HG02610 (cell line): Measurements from ENCODE around the gene MASP1.
A peak's percentile ranks its signal among the peaks of the same experiment; 100 is the strongest.
"Not testable (repeated sequence)": the region's sequence is repeated elsewhere in the genome, so short reads cannot be mapped to it uniquely, and the experiment has no call there.

Experiments
- ATAC-seq: cut with Tn5 transposase; IDR thresholded peaks from one replicate; pipeline ENCODE4 v1.9.1; 2021; ENCODE audit warnings: mild to moderate bottlenecking, moderate library complexity; ENCODE audit not compliant: unreplicated experiment

The MASP1 gene

GRCh38 chr3:187230011-187230410 lies 61.5 kb downstream of the MASP1 start:
- ATAC-seq, result no peak

- ATAC-seq, result no peak
These were observed 62.8 kb downstream of the MASP1 start for GRCh38 chr3:187228740-187229139.

- no peak for ATAC-seq
These were observed 63.8 kb downstream of the MASP1 start for GRCh38 chr3:187227658-187228258.

GRCh38 chr3:187223799-187224198 lies 67.7 kb downstream of the MASP1 start:
- no peak for ATAC-seq

GRCh38 chr3:187222801-187223200 lies 68.7 kb downstream of the MASP1 start:
- ATAC-seq, result no peak

GRCh38 chr3:187215460-187215859 lies 76.1 kb downstream of the MASP1 start:
- ATAC-seq, result no peak

GRCh38 chr3:187213616-187214015 lies 77.9 kb downstream of the MASP1 start:
- ATAC-seq, result no peak

GRCh38 chr3:187212705-187213104 lies 78.8 kb downstream of the MASP1 start:
- no peak for ATAC-seq

GRCh38 chr3:187212196-187212545 lies 79.4 kb downstream of the MASP1 start:
- no peak for ATAC-seq

GRCh38 chr3:187211532-187212195 lies 79.9 kb downstream of the MASP1 start:
- no peak for ATAC-seq

GRCh38 chr3:187210545-187211327 lies 80.8 kb downstream of the MASP1 start:
- ATAC-seq, result no peak

- no peak for ATAC-seq
These were observed 81.4 kb downstream of the MASP1 start for GRCh38 chr3:187210091-187210490.

- no peak for ATAC-seq
These were observed 82.0 kb downstream of the MASP1 start for GRCh38 chr3:187209491-187209890.

- no peak for ATAC-seq
These were observed 83.4 kb downstream of the MASP1 start for GRCh38 chr3:187208159-187208558.

GRCh38 chr3:187207624-187208023 lies 83.9 kb downstream of the MASP1 start:
- ATAC-seq, result no peak

GRCh38 chr3:187207062-187207461 lies 84.5 kb downstream of the MASP1 start:
- no peak for ATAC-seq

- no peak for ATAC-seq
These were observed 85.9 kb downstream of the MASP1 start for GRCh38 chr3:187205683-187206082.

GRCh38 chr3:187199463-187200050 lies 92.0 kb downstream of the MASP1 start:
- ATAC-seq, result not testable (repeated sequence)

- ATAC-seq, result peak; percentile 67
These were observed 93.0 kb downstream of the MASP1 start for GRCh38 chr3:187198490-187198889.

GRCh38 chr3:187197335-187197649 lies 94.2 kb downstream of the MASP1 start, which contains the start of gene RTP1:
RTP1 (plus strand) TSS chr3:187197486; CDS start chr3:187197516, 30 bp downstream.
- no peak for ATAC-seq

GRCh38 chr3:187196573-187197334 lies 94.8 kb downstream of the MASP1 start:
- no peak for ATAC-seq
